HG03135 (cell line): Measurements from ENCODE around the gene CNOT4.

Experiments used
- ATAC-seq: cut with Tn5 transposase; IDR thresholded peaks from one replicate; pipeline ENCODE4 v1.9.1; 2021; ENCODE audit warnings: mild to moderate bottlenecking, moderate library complexity; ENCODE audit not compliant: unreplicated experiment

The CNOT4 gene

GRCh38 chr7:135509839-135510591 lies at the start of gene CNOT4:
Gene CNOT4, minus strand, starts transcription at chr7:135510102. Its CDS starts 71,771 bp downstream, at chr7:135438331.
- peak; percentile 95 for ATAC-seq

GRCh38 chr7:135558881-135559280 lies 49.0 kb upstream of the CNOT4 start:
- no peak for ATAC-seq

GRCh38 chr7:135558337-135558767 lies 48.5 kb upstream of the CNOT4 start:
- ATAC-seq = peak; percentile 64

- ATAC-seq = peak; percentile 76
These were observed 47.8 kb upstream of the CNOT4 start, which contains the start of gene NUP205 for GRCh38 chr7:135557455-135558336. Gene NUP205, plus strand, starts transcription at chr7:135557917. Its CDS starts 28 bp downstream, at chr7:135557945.

GRCh38 chr7:135553346-135553745 lies 43.4 kb upstream of the CNOT4 start:
- ATAC-seq = no peak

GRCh38 chr7:135552148-135552547 lies 42.2 kb upstream of the CNOT4 start:
- ATAC-seq = no peak

- ATAC-seq = no peak
These were observed 40.3 kb upstream of the CNOT4 start for GRCh38 chr7:135550196-135550595.

- ATAC-seq = no peak
These were observed 31.1 kb upstream of the CNOT4 start for GRCh38 chr7:135541029-135541428.

GRCh38 chr7:135539629-135540028 lies 29.7 kb upstream of the CNOT4 start:
- ATAC-seq = no peak

- ATAC-seq = no peak
These were observed 28.5 kb upstream of the CNOT4 start for GRCh38 chr7:135538376-135538775.

GRCh38 chr7:135537905-135538304 lies 28.0 kb upstream of the CNOT4 start:
- ATAC-seq = no peak

GRCh38 chr7:135537453-135537852 lies 27.6 kb upstream of the CNOT4 start:
- ATAC-seq = no peak

GRCh38 chr7:135536150-135536549 lies 26.2 kb upstream of the CNOT4 start:
- ATAC-seq = no peak

- ATAC-seq = no peak
These were observed 17.1 kb upstream of the CNOT4 start for GRCh38 chr7:135527025-135527424.

- no peak for ATAC-seq
These were observed 15.5 kb upstream of the CNOT4 start for GRCh38 chr7:135525426-135525825.

- ATAC-seq = no peak
These were observed 13.2 kb upstream of the CNOT4 start for GRCh38 chr7:135523146-135523545.

- ATAC-seq = no peak
These were observed 12.6 kb upstream of the CNOT4 start for GRCh38 chr7:135522509-135522908.

GRCh38 chr7:135519871-135520270 lies 10.0 kb upstream of the CNOT4 start:
- no peak for ATAC-seq

GRCh38 chr7:135519233-135519688 lies 9.4 kb upstream of the CNOT4 start:
- ATAC-seq = no peak

- ATAC-seq = no peak
These were observed 8.8 kb upstream of the CNOT4 start for GRCh38 chr7:135518748-135519147.

- ATAC-seq = no peak
These were observed 7.2 kb upstream of the CNOT4 start for GRCh38 chr7:135517060-135517459.

- ATAC-seq = no peak
These were observed 5.0 kb upstream of the CNOT4 start for GRCh38 chr7:135514856-135515255.
